Vagina (tissue), 2 donors: ENCODE results near the gene PITX3.

ENCODE experiments used
- CTCF ChIP-seq, 3 experiments: fragments of 450-650 bp in 2 of 3; fragments of 200-600 bp in 1 of 3; sonication (generic) in 1 of 3; IDR thresholded peaks; one replicate each; pipeline ENCODE4 v1.5.1; 2017 to 2019; ENCODE audit warnings: antibody characterized with exemption in 3 of 3, mild to moderate bottlenecking in 2 of 3, moderate library complexity in 2 of 3
- POLR2A ChIP-seq, 2 donors: fragments of 450-650 bp; IDR thresholded peaks; one replicate each; pipeline ENCODE4 v1.6.1; 2017; ENCODE audit warnings: antibody characterized with exemption in 2 of 2, mild to moderate bottlenecking in 2 of 2, moderate library complexity in 2 of 2

- TF ChIP-seq CTCF (IDR thresholded peaks at IDR 0.05) (no peak), POLR2A (IDR thresholded peaks at IDR 0.05) (no peak)
Measured at GRCh38 chr10:102191956-102192355, 49.4 kb downstream of the PITX3 start.
